Loucy (cell line): ENCODE results near the gene PCAT6.

Experiments used
- H2AFZ ChIP-seq: fragments of 200-600 bp; sonication (generic); 2 replicates; pipeline ENCODE4 v1.6.0; 2016; ENCODE audit warnings: antibody characterized with exemption, mild to moderate bottlenecking, low read length, moderate library complexity
- H3F3A ChIP-seq: fragments of 200-600 bp; 2 replicates; pipeline ENCODE4 v1.6.0; 2016; ENCODE audit warnings: antibody characterized with exemption, low read depth, mild to moderate bottlenecking
- H3K27me3 ChIP-seq: fragments of 200-600 bp; sonication (generic); 2 replicates; pipeline ENCODE4 v1.6.1; 2014; ENCODE audit warnings: low read length, mild to moderate bottlenecking; ENCODE audit not compliant: insufficient read depth, poor library complexity, severe bottlenecking
- H3K36me3 ChIP-seq: fragments of 200-600 bp; sonication (generic); 2 replicates; pipeline ENCODE4 v1.6.1; 2016; ENCODE audit warnings: low read length; ENCODE audit not compliant: insufficient read depth
- H3K4me1 ChIP-seq: fragments of 200-600 bp; sonication (generic); 2 replicates; pipeline ENCODE4 v1.5.1; 2014; ENCODE audit warnings: low read length, mild to moderate bottlenecking; ENCODE audit not compliant: insufficient read depth, poor library complexity, severe bottlenecking
- H3K4me2 ChIP-seq: fragments of 200-600 bp; sonication (generic); 2 replicates; pipeline ENCODE4 v1.6.0; 2014; ENCODE audit warnings: antibody characterized with exemption, low read length, low read depth, mild to moderate bottlenecking; ENCODE audit not compliant: poor library complexity, severe bottlenecking
- H3K4me3 ChIP-seq: fragments of 200-600 bp; sonication (generic); 2 replicates; pipeline ENCODE4 v1.5.1; 2014; ENCODE audit warnings: low read length, mild to moderate bottlenecking, mixed read lengths; ENCODE audit not compliant: poor library complexity, severe bottlenecking
- H3K79me2 ChIP-seq: fragments of 200-600 bp; sonication (generic); 2 replicates; pipeline ENCODE4 v1.6.1; 2014; ENCODE audit warnings: low read length; ENCODE audit not compliant: insufficient read depth
- H3K9ac ChIP-seq: fragments of 200-600 bp; sonication (generic); 2 replicates; pipeline ENCODE4 v1.6.0; 2014; ENCODE audit warnings: mild to moderate bottlenecking, low read depth, low read length, moderate library complexity; ENCODE audit not compliant: poor library complexity, severe bottlenecking
- H3K9me2 ChIP-seq: fragments of 200-600 bp; sonication (generic); replicated peaks from 2 replicates; pipeline ENCODE4 v1.6.1; 2016; ENCODE audit warnings: low read depth, low read length, mixed read lengths
- H3K9me3 ChIP-seq: fragments of 200-600 bp; sonication (generic); 2 replicates; pipeline ENCODE4 v1.6.1; 2014; ENCODE audit warnings: mild to moderate bottlenecking, antibody characterized with exemption, low read length, low read depth; ENCODE audit not compliant: insufficient read depth
- H4K20me1 ChIP-seq: fragments of 200-600 bp; sonication (generic); 2 replicates; pipeline ENCODE4 v1.6.0; 2014; ENCODE audit warnings: antibody characterized with exemption, low read length, mild to moderate bottlenecking; ENCODE audit not compliant: insufficient read depth, poor library complexity, severe bottlenecking
- CTCF ChIP-seq: fragments of 200-600 bp; sonication (generic); conservative IDR thresholded peaks from 2 replicates; pipeline ENCODE4 v1.5.1; 2014; ENCODE audit warnings: mild to moderate bottlenecking, antibody characterized with exemption, low read length
- EZH2phosphoT487 ChIP-seq: fragments of 200-600 bp; IDR thresholded peaks from 2 replicates; pipeline ENCODE4 v1.6.1; 2018; ENCODE audit warnings: antibody characterized with exemption, mild to moderate bottlenecking, moderate library complexity, borderline replicate concordance

Gene PCAT6

GRCh38 chr1:202810615-202811295, at the start of gene PCAT6:
Gene PCAT6 (plus strand): TSS chr1:202810954.
- Histone ChIP-seq H3K27me3 (no peaks in the 10 kb centered on the region), H3K9me3 (no peaks in the 10 kb centered on the region), H3K9me2 (no peaks in the 10 kb centered on the region), H3K4me3 (peak within 1 kb of the TSS; percentile 96), H3K36me3 (no peaks in the 10 kb centered on the region), H3K4me1 (peaks cover 30% of the 10 kb centered on the region), H3K79me2 (peaks cover 51% of the 10 kb centered on the region), H3K9ac (peak within 1 kb of the TSS; percentile 77), H3F3A (0 out of 2 replicates have a peak, but pooled peaks cover 7% of the 10 kb centered on the region), H4K20me1 (peaks cover 5% of the 10 kb centered on the region), H2AFZ (peak within 1 kb of the TSS; percentile 85), H3K4me2 (peak within 1 kb of the TSS; percentile 88)
- no peak for TF ChIP-seq EZH2phosphoT487
- TF ChIP-seq CTCF: no peak

- H2AFZ ChIP-seq: no peak overlapping the region
- no peaks in the 10 kb centered on the region for H3K27me3 ChIP-seq
- no peaks in the 10 kb centered on the region for H3K4me1 ChIP-seq
- H3K9ac ChIP-seq: no peak overlapping the region
- H4K20me1 ChIP-seq: peaks cover 21% of the 10 kb centered on the region
- no peaks in the 10 kb centered on the region for H3F3A ChIP-seq
- H3K79me2 ChIP-seq: no peaks in the 10 kb centered on the region
- H3K9me3 ChIP-seq: no peaks in the 10 kb centered on the region
- H3K4me3 ChIP-seq: no peak overlapping the region
- no peak overlapping the region for H3K4me2 ChIP-seq
- H3K36me3 ChIP-seq: peaks cover 99% of the 10 kb centered on the region
- TF ChIP-seq CTCF (no peak), EZH2phosphoT487 (no peak)
- no peaks in the 10 kb centered on the region for H3K9me2 ChIP-seq
Measured at GRCh38 chr1:202762019-202762418, 48.7 kb upstream of the PCAT6 start.

- no peaks in the 10 kb centered on the region for H3K4me1 ChIP-seq
- H3F3A ChIP-seq: no peaks in the 10 kb centered on the region
- H3K9me2 ChIP-seq: no peaks in the 10 kb centered on the region
- no peak overlapping the region for H3K4me2 ChIP-seq
- no peak overlapping the region for H2AFZ ChIP-seq
- H3K4me3 ChIP-seq: no peak overlapping the region
- H4K20me1 ChIP-seq: peaks cover 37% of the 10 kb centered on the region
- H3K36me3 ChIP-seq: peaks cover 94% of the 10 kb centered on the region
- no peaks in the 10 kb centered on the region for H3K27me3 ChIP-seq
- H3K9ac ChIP-seq: no peak overlapping the region
- TF ChIP-seq EZH2phosphoT487 (no peak), CTCF (no peak)
- H3K9me3 ChIP-seq: no peaks in the 10 kb centered on the region
- H3K79me2 ChIP-seq: peaks cover 13% of the 10 kb centered on the region
Measured at GRCh38 chr1:202765721-202766120, 45.0 kb upstream of the PCAT6 start.
